Gastrocnemius medialis (tissue), 4 donors: Measurements from ENCODE around the gene ATP9A.

ENCODE experiments used
- CTCF ChIP-seq, 5 experiments: fragments of 450-650 bp in 3 of 5; fragments of 200-600 bp in 2 of 5; sonication (generic) in 2 of 5; IDR thresholded peaks in 4 of 5; conservative IDR thresholded peaks in 1 of 5; 1 replicate in 4 of 5; 2 replicates in 1 of 5; pipeline ENCODE4 v1.5.1; 2016 to 2019; ENCODE audit warnings: antibody characterized with exemption in 5 of 5, mild to moderate bottlenecking in 3 of 5, moderate library complexity in 3 of 5
- POLR2A ChIP-seq, 2 donors: fragments of 450-650 bp; IDR thresholded peaks; one replicate each; pipeline ENCODE4 v1.6.1; 2017; ENCODE audit warnings: antibody characterized with exemption in 2 of 2, mild to moderate bottlenecking in 2 of 2, moderate library complexity in 2 of 2

- TF ChIP-seq CTCF (IDR thresholded peaks at IDR 0.05 in 4 of 5, conservative IDR thresholded peaks at IDR 0.05 in 1 of 5): no peak
- no peak for TF ChIP-seq POLR2A (IDR thresholded peaks at IDR 0.05)
Measured at GRCh38 chr20:51679254-51679921, 88.8 kb downstream of the ATP9A start.
